ENCODE data around the gene RANBP17. TPM values are rescaled to one million over a fixed set of nuclear protein-coding genes. Genes with fewer than 3 reads are reported as not detected.

RANBP17 gene
- total RNA-seq, 2 experiments from 2014 or later, result not detected

DNA sequence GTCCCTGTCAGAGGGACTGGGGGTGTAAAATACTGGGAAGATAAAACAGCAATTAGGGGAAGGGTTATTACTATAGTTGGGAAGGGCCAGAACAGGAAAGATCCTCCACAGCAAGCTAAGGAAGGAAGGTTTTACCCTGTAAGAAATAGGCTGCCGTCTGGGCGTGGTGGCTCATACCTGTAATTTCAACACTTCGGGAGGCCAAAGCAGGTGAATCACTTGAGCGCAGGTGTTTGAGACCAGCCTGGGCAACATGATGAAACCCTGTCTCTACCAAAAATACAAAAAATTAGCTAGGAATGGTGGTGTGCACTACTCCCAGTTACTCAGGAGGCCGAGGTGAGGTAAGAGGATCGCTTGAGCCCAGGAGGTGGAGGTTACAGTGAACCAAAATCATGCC, 282.1 kb downstream of the RANBP17 start:
- DNase-seq, result no peak
- Mint-ChIP-seq H3K9me3 (no peaks in the 10 kb centered on the region), H3K4me3 (no peak overlapping the region), H3K36me3 (ENCODE audit: low read depth) (no peaks in the 10 kb centered on the region), H3K27me3 (peaks cover 1% of the 10 kb centered on the region), H3K4me1 (ENCODE audit: low read depth) (no peaks in the 10 kb centered on the region), H3K27ac (no peak overlapping the region)
- ATAC-seq, result no peak
- intact Hi-C loops (cut with micrococcal nuclease), result no loop called here
- TF ChIP-seq, protein P1, sequence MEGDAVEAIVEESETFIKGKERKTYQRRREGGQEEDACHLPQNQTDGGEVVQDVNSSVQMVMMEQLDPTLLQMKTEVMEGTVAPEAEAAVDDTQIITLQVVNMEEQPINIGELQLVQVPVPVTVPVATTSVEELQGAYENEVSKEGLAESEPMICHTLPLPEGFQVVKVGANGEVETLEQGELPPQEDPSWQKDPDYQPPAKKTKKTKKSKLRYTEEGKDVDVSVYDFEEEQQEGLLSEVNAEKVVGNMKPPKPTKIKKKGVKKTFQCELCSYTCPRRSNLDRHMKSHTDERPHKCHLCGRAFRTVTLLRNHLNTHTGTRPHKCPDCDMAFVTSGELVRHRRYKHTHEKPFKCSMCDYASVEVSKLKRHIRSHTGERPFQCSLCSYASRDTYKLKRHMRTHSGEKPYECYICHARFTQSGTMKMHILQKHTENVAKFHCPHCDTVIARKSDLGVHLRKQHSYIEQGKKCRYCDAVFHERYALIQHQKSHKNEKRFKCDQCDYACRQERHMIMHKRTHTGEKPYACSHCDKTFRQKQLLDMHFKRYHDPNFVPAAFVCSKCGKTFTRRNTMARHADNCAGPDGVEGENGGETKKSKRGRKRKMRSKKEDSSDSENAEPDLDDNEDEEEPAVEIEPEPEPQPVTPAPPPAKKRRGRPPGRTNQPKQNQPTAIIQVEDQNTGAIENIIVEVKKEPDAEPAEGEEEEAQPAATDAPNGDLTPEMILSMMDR (IDR thresholded peaks at IDR 0.05), result no peak
- ChIA-PET POLR2A (no interaction called here), CTCF (no interaction called here)

DNA sequence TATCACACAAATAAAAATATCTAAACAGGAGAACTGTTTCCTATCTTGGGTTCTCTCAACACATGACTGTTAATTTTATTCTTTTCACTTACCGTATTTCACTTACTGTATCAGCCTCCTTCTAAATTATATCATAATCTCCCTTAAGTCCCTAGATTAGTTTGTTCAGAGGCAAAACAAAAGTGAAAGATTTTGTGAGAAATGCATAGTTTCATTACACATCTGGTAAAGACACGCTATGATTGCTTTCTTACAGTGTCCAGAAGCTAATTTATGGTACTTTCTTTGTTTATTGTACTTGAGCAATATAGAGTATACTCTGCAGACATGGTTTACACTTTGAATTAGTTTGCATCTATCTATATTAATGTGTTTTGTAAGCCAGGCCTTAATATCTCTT, 287.5 kb downstream of the RANBP17 start:
- no peaks in the 10 kb centered on the region for H3K4me1 Mint-ChIP-seq (ENCODE audit: low read depth)
- ATAC-seq (no peak), DNase-seq (no peak)
- no peak overlapping the region for H3K27ac Mint-ChIP-seq
- H3K36me3 Mint-ChIP-seq (ENCODE audit: low read depth), result no peaks in the 10 kb centered on the region
- peaks cover 4% of the 10 kb centered on the region for H3K27me3 Mint-ChIP-seq
- no peak overlapping the region for H3K4me3 Mint-ChIP-seq
- TF ChIP-seq, protein P1 (IDR thresholded peaks at IDR 0.05), result no peak
- H3K9me3 Mint-ChIP-seq, result no peaks in the 10 kb centered on the region
- ChIA-PET POLR2A (no interaction called here), CTCF (no interaction called here)
- intact Hi-C loops (cut with micrococcal nuclease), result no loop called here

DNA sequence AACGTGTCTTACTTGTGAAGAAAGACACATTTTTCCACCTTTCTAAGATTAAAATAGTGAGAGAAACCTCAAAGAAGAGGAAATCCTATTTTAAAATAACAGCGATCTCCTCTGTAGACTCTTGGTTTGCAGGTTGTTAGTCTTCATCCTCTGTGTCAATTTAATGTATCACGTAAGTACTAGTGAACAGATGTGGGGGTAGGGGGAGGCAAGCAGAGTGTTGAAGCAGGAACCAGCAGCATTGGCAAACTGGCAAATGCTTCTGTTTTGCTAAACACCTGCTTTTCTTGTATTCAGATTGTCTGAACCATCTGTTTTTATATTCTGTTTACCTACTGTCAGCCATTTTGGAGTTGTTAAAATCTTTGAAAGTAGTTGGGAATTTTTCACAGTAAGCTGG, 288.0 kb downstream of the RANBP17 start:
- ChIA-PET POLR2A (no interaction called here), CTCF (no interaction called here)
- Mint-ChIP-seq H3K36me3 (ENCODE audit: low read depth) (no peaks in the 10 kb centered on the region), H3K9me3 (no peaks in the 10 kb centered on the region), H3K27ac (no peak overlapping the region), H3K27me3 (peaks cover 4% of the 10 kb centered on the region), H3K4me3 (no peak overlapping the region), H3K4me1 (ENCODE audit: low read depth) (no peaks in the 10 kb centered on the region)
- TF ChIP-seq, protein P1 (IDR thresholded peaks at IDR 0.05), result no peak
- intact Hi-C loops (cut with micrococcal nuclease), result no loop called here
- ATAC-seq, result no peak
- DNase-seq, result no peak

DNA sequence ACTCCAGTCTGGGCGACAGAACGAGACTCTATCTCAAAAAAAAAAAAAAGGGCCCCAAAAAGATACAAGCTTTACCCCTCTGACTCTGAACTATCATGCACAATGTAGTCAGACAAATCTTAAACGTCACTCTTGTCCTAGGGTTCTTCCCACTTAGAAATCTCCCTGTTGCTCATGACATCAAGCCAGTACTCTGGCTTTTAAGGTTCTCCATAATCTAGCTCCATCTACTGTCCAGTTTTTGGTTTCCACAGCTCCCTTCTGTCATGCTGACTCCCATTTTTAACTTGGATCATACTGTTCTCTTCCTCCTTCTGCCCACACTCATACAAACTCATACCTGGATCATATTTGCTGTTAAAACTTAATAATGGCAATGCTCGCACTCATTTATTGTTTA, 290.6 kb downstream of the RANBP17 start:
- POLR2A ChIA-PET, result no interaction called here
- no peak overlapping the region for H3K27ac Mint-ChIP-seq

DNA sequence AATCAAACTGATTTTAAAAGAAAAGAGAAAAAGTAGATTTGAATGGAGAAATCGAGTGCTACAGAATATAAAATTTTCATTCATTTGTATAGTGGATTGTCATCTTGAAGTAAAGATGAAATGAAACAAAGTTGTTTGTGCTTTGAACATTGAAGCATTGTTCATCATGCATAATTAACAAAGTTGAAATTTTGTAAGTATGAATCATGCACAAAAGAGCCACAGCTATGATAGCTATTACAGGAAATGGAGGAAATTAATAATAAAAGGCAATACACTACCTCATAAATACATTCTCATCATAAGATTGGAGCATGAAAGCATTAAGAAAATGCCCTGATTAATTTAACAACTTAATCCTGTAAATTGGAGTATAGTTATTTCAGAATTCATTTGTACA, 293.8 kb downstream of the RANBP17 start:
- H3K36me3 Mint-ChIP-seq (ENCODE audit: low read depth), result no peaks in the 10 kb centered on the region
- H3K27ac Mint-ChIP-seq, result no peak overlapping the region
- H3K9me3 Mint-ChIP-seq, result no peaks in the 10 kb centered on the region
- H3K4me3 Mint-ChIP-seq, result no peak overlapping the region
- CTCF ChIA-PET, result no interaction called here
- H3K27me3 Mint-ChIP-seq, result peaks cover 4% of the 10 kb centered on the region
- DNase-seq (no peak), ATAC-seq (no peak)
- TF ChIP-seq, protein P1 (IDR thresholded peaks at IDR 0.05), result no peak
- POLR2A ChIA-PET, result no interaction called here
- H3K4me1 Mint-ChIP-seq (ENCODE audit: low read depth), result no peaks in the 10 kb centered on the region
- intact Hi-C loops (cut with micrococcal nuclease), result no loop called here

More for the DNA sequence above, 290.6 kb downstream of the RANBP17 start:
- ATAC-seq, result no peak
- H3K36me3 Mint-ChIP-seq (ENCODE audit: low read depth), result no peaks in the 10 kb centered on the region
- DNase-seq, result no peak
- intact Hi-C loops (cut with micrococcal nuclease), result no loop called here
- TF ChIP-seq, protein P1 (IDR thresholded peaks at IDR 0.05), result no peak
- no peaks in the 10 kb centered on the region for H3K4me1 Mint-ChIP-seq (ENCODE audit: low read depth)
- no peak overlapping the region for H3K4me3 Mint-ChIP-seq
- H3K9me3 Mint-ChIP-seq, result no peaks in the 10 kb centered on the region
- CTCF ChIA-PET, result no interaction called here
- peaks cover 4% of the 10 kb centered on the region for H3K27me3 Mint-ChIP-seq

All from activated CD8-positive, alpha-beta T cell treated with anti-CD3 and anti-CD28 coated beads for 36 hours (primary cell).